HCT116 (cell line): ENCODE measurements around the gene SFTPA1.

Experiments used
- ATF3 ChIP-seq: IDR thresholded peaks from 2 replicates; pipeline ENCODE4 v1.6.1; 2012
- CEBPB ChIP-seq: IDR thresholded peaks from 2 replicates; pipeline ENCODE4 v1.6.1; 2012; ENCODE audit warnings: low read depth
- CTCF ChIP-seq, 3 experiments: fragments of 200-600 bp in 1 of 3; sonication (generic) in 1 of 3; IDR thresholded peaks in 2 of 3; conservative IDR thresholded peaks in 1 of 3; 2 replicates each; pipeline ENCODE4 v1.5.1; 2012 to 2017; ENCODE audit warnings: low read depth in 2 of 3, low read length in 2 of 3, antibody characterized with exemption in 1 of 3, borderline replicate concordance in 1 of 3, control low read depth in 1 of 3, mild to moderate bottlenecking in 1 of 3, mixed read lengths in 1 of 3, mixed run types in 1 of 3, moderate library complexity in 1 of 3; ENCODE audit not compliant: insufficient read depth in 1 of 3
- EGR1 ChIP-seq: IDR thresholded peaks from 2 replicates; pipeline ENCODE4 v1.6.1; 2012; ENCODE audit warnings: low read depth
- EZH2 ChIP-seq: fragments of 200-600 bp; sonication (generic); IDR thresholded peaks from 2 replicates; pipeline ENCODE4 v1.6.1; 2017; ENCODE audit warnings: antibody characterized with exemption, mixed run types
- EZH2phosphoT487 ChIP-seq: fragments of 200-600 bp; IDR thresholded peaks from 2 replicates; pipeline ENCODE4 v1.6.1; 2018; ENCODE audit warnings: antibody characterized with exemption, borderline replicate concordance
- POLR2A ChIP-seq: IDR thresholded peaks from 2 replicates; pipeline ENCODE4 v1.7.0; 2011; ENCODE audit warnings: borderline replicate concordance; ENCODE audit not compliant: insufficient read depth, insufficient read length; ENCODE audit errors: extremely low read depth
- REST ChIP-seq: IDR thresholded peaks from 2 replicates; pipeline ENCODE4 v1.6.1; 2012; ENCODE audit warnings: low read depth
- SIN3A ChIP-seq: IDR thresholded peaks from 2 replicates; pipeline ENCODE4 v1.6.1; 2012; ENCODE audit warnings: low read depth
- SP1 ChIP-seq: IDR thresholded peaks from 2 replicates; pipeline ENCODE4 v1.6.1; 2012; ENCODE audit warnings: low read depth
- YY1 ChIP-seq: IDR thresholded peaks from 2 replicates; pipeline ENCODE4 v1.6.1; 2011; ENCODE audit warnings: low read length, low read depth, moderate library complexity, mild to moderate bottlenecking; ENCODE audit not compliant: insufficient replicate concordance; ENCODE audit errors: extremely low read depth
- ZBTB33 ChIP-seq: IDR thresholded peaks from 2 replicates; pipeline ENCODE4 v1.6.1; 2011; ENCODE audit warnings: mild to moderate bottlenecking, low read length, moderate library complexity; ENCODE audit not compliant: insufficient replicate concordance; ENCODE audit errors: extremely low read depth
- ZFX ChIP-seq: fragments of 450-650 bp; IDR thresholded peaks from 2 replicates; pipeline ENCODE4 v1.6.1; 2017
- ZNF274 ChIP-seq: fragments of 200-500 bp; sonication (Bioruptor generic); IDR thresholded peaks from 2 replicates; pipeline ENCODE4 v1.6.1; 2014; ENCODE audit warnings: mild to moderate bottlenecking, low read depth, low read length, inconsistent platforms

- no peak for TF ChIP-seq POLR2A
- no peak for TF ChIP-seq ZNF274
- no peak for TF ChIP-seq CTCF (IDR thresholded peaks at IDR 0.05 in 2 of 3, conservative IDR thresholded peaks at IDR 0.05 in 1 of 3; ENCODE audit: borderline replicate concordance in 1 of 3, insufficient read depth in 1 of 3, low read depth in 2 of 3, low read length in 2 of 3)
- no peak for TF ChIP-seq EZH2phosphoT487
- no peak for TF ChIP-seq EZH2
- no peak for TF ChIP-seq ATF3
- TF ChIP-seq SIN3A, result no peak
- TF ChIP-seq ZBTB33, result no peak
- no peak for TF ChIP-seq SP1
- TF ChIP-seq EGR1, result no peak
- no peak for TF ChIP-seq CEBPB
- no peak for TF ChIP-seq YY1
- no peak for TF ChIP-seq REST
- TF ChIP-seq ZFX, result no peak
These were observed 15.2 kb upstream of the SFTPA1 start for GRCh38 chr10:79595510-79595909.
